ENCODE results near the gene RHEX.

Gene RHEX

DNA sequence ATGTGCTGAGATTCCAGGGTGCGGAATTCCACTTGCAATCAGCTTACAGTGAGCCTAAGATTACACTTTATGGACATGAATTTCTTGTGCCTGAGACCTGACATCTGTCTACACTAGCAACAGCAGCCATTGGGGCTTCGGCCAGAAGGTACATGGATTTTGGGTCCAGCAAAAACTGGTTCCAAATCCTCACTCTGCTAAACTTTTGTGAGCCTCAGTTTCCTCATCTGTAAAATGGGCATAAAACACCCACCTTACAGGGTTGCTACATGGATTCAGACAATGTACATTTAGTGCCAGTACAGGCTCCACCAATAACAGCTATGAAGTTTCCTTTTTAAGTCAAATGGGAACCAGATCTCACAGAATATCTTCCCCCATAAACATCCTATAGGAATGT lies 30.8 kb downstream of the RHEX start:
- Histone ChIP-seq H3K36me3 (ENCODE audit: control insufficient read depth, insufficient read depth, low read length) (no peaks in the 10 kb centered on the region), H3K27me3 (ENCODE audit: control insufficient read depth, insufficient read depth, low read length) (no peaks in the 10 kb centered on the region), H3K9me3 (ENCODE audit: control insufficient read depth, low read length) (no peaks in the 10 kb centered on the region), H3K9ac (ENCODE audit: low read length) (no peak overlapping the region), H3K4me3 (ENCODE audit: low read length) (no peak overlapping the region), H3K4me1 (ENCODE audit: control insufficient read depth, insufficient read depth, low read length) (no peaks in the 10 kb centered on the region)

DNA sequence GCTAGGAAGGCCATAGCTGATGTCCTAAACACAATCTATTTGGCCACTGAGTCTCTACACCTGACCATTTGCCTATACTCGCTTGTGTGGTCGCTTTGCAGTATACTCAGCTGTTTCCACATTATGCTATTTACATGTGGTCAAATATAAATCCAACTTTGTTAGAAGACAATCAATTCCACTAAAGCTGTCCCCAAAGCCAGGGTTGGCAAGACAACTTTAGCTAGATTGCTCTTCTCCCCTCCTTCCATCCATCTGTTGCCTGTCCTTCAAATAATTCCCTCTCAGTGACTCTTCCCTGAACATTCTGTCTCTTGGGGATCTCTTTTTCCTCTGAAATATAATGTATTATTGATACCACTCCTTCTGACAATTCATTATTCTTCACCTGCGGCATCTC lies 34.1 kb downstream of the RHEX start:
- H3K4me3 ChIP-seq (ENCODE audit: low read length): no peak overlapping the region
- H3K9me3 ChIP-seq (ENCODE audit: control insufficient read depth, low read length): no peaks in the 10 kb centered on the region
- no peaks in the 10 kb centered on the region for H3K36me3 ChIP-seq (ENCODE audit: control insufficient read depth, insufficient read depth, low read length)
- no peak overlapping the region for H3K9ac ChIP-seq (ENCODE audit: low read length)
- no peaks in the 10 kb centered on the region for H3K4me1 ChIP-seq (ENCODE audit: control insufficient read depth, insufficient read depth, low read length)
- no peaks in the 10 kb centered on the region for H3K27me3 ChIP-seq (ENCODE audit: control insufficient read depth, insufficient read depth, low read length)

DNA sequence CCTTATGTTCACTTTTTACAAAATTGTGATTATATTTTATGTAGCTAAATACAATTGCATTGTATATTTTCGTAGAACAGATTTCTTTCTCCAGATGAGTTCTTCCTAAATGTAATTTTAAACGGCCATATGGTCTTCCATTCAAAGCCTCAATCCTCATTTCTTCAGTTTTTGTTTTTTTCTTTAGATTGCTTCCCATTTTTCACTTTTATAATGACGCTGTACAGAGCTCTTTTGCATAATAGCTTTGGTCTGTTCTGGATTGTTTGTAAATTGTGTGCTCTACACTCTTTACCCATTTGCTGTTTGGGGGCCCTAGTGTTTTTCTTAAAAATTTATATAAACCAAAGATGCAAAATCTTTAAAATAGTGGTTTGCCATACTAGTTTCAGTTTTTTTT lies 36.4 kb downstream of the RHEX start:
- Histone ChIP-seq H3K9me3 (ENCODE audit: control insufficient read depth, low read length) (no peaks in the 10 kb centered on the region), H3K36me3 (ENCODE audit: control insufficient read depth, insufficient read depth, low read length) (no peaks in the 10 kb centered on the region), H3K9ac (ENCODE audit: low read length) (no peak overlapping the region), H3K4me3 (ENCODE audit: low read length) (no peak overlapping the region), H3K4me1 (ENCODE audit: control insufficient read depth, insufficient read depth, low read length) (no peaks in the 10 kb centered on the region), H3K27me3 (ENCODE audit: control insufficient read depth, insufficient read depth, low read length) (no peaks in the 10 kb centered on the region)

DNA sequence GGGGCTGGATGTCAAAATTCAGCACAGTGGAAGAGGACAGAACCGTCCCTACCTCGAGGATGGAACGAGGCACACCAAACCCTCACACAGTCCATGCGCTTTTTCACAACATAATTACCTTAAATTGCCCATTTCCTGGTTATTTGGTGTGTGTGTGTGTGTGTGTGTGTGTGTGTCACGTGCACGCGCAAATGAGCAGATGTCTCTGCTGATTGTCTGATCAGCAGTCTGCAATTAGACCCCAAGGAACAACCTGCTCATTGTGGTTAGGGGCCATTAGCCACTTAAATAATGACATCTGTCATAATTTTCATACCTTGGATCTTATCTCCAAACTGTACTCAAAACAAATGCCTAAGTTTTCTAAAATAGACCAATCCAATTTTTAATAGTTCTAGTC lies 41.1 kb downstream of the RHEX start:
- no peaks in the 10 kb centered on the region for H3K27me3 ChIP-seq (ENCODE audit: control insufficient read depth, insufficient read depth, low read length)
- H3K4me1 ChIP-seq (ENCODE audit: control insufficient read depth, insufficient read depth, low read length): no peaks in the 10 kb centered on the region
- H3K36me3 ChIP-seq (ENCODE audit: control insufficient read depth, insufficient read depth, low read length): no peaks in the 10 kb centered on the region
- H3K9me3 ChIP-seq (ENCODE audit: control insufficient read depth, low read length): no peaks in the 10 kb centered on the region
- no peak overlapping the region for H3K9ac ChIP-seq (ENCODE audit: low read length)
- no peak overlapping the region for H3K4me3 ChIP-seq (ENCODE audit: low read length)

DNA sequence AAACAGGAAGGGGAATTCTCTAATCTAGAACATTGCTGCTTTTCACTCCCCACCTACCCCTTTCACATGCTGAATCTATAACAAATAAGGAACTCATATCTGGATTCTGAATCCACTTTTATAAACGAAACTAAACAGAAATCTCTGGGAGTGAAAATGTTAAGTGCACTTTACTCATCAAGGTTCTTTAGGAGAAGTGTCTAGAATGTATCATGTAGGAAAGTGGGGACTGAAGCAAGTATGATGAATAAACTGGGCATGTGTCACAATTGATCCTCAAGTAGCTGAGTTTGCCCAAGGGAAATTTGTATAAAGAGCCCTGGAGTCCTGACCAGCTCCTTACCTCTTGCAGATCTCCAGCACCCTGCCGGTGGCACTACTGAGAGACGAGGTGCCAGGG lies 44.4 kb downstream of the RHEX start:
- Histone ChIP-seq H3K36me3 (ENCODE audit: control insufficient read depth, insufficient read depth, low read length) (no peaks in the 10 kb centered on the region), H3K9ac (ENCODE audit: low read length) (no peak overlapping the region), H3K4me1 (ENCODE audit: control insufficient read depth, insufficient read depth, low read length) (no peaks in the 10 kb centered on the region), H3K27me3 (ENCODE audit: control insufficient read depth, insufficient read depth, low read length) (no peaks in the 10 kb centered on the region), H3K9me3 (ENCODE audit: control insufficient read depth, low read length) (no peaks in the 10 kb centered on the region), H3K4me3 (ENCODE audit: low read length) (no peak overlapping the region)

DNA sequence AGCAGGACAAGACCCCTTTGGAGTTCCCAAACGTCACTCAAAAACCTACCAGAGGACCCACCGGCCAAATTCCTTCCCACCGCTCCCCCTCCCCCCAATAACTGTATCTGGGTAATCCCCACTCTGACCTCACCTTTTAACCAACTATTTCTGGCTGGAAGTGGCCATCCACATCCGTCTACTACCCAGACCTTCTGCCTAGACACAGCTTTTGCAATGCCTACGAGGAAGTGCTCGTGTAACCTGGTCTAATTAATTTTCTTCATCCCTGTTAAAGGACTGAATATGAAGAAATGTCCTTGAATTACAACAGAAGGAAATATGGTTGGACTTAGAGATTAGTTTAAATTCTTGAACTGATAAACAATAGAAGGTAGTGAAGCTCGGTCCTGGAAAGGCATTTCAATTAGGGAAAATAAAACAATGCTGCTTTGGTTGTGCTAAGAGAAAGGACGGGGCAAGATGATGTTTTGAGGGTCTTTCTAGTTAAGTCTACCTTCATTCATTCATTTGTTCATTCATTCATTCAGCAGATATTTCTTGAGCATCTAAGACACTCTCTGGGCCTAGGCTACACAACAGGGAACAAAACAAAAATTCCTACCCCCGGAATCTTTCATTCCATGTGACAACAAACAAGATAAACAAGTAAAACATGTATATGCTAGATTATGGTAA lies 45.4 kb downstream of the RHEX start:
- H3K9ac ChIP-seq (ENCODE audit: low read length): no peak overlapping the region

DNA sequence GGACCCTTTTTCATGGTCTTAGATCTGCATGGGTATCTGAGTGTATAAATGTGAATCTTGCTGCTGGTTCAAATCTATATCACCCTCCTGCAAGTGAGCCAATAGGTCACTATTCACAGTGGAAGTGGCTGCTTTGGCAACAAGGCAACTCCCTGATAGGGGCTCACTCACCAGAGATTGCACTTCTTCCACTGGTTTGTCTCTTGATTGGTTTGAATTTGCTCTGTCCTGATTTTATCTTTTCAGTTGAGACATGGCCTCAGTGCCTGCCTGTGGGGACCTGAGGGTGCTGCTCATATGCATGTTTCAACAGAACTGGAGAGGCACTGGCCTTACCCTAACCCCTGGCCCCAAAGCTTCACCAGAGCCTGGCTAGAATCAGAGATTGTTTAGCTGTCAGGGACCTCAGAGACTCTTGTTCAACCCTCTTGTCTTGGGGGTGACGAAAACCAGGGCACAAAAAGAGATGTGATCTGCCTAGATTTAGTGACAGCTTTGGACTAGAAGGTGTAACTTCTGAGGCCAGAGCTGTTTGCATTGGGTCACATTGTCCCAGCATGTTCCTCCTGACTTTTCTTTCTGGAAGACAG lies 47.3 kb downstream of the RHEX start:
- Histone ChIP-seq H3K4me3 (ENCODE audit: low read length) (no peak overlapping the region), H3K4me1 (ENCODE audit: control insufficient read depth, insufficient read depth, low read length) (no peaks in the 10 kb centered on the region)

More for the DNA sequence above, 45.4 kb downstream of the RHEX start:
- H3K4me3 ChIP-seq (ENCODE audit: low read length): no peak overlapping the region
- no peaks in the 10 kb centered on the region for H3K4me1 ChIP-seq (ENCODE audit: control insufficient read depth, insufficient read depth, low read length)
- H3K36me3 ChIP-seq (ENCODE audit: control insufficient read depth, insufficient read depth, low read length): no peaks in the 10 kb centered on the region
- H3K27me3 ChIP-seq (ENCODE audit: control insufficient read depth, insufficient read depth, low read length): no peaks in the 10 kb centered on the region
- no peaks in the 10 kb centered on the region for H3K9me3 ChIP-seq (ENCODE audit: control insufficient read depth, low read length)

DNA sequence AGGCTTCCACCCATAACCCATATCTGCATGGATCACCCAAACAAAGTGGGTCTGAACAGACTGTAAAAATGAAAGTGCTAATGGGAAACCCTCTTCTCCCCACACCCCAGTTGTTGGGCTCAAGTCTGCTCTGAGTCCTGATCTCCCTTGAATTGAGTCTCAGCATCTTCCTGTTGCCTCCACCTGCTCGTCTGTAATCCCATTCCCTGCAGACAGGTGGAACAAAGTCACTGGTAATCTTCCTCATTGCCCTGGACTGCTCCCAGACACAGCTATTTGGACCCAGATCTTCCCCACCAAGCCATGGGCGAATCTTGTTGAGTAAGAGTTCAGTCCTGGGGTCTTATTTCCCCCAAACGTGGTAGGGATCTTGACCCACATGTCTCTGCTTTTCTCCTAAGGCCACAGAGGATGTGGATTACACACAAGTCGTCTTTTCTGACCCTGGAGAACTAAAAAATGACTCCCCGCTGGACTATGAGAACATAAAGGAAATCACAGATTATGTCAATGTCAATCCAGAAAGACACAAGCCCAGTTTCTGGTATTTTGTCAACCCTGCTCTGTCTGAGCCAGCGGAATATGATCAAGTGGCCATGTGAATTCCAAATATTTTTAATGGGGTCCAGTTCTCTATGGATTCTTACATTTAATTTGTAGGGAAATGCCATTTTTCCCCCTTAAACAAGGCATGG lies 48.5 kb downstream of the RHEX start:
- H3K27me3 ChIP-seq (ENCODE audit: control insufficient read depth, insufficient read depth, low read length): no peaks in the 10 kb centered on the region
- no peak overlapping the region for H3K4me3 ChIP-seq (ENCODE audit: low read length)
- no peaks in the 10 kb centered on the region for H3K9me3 ChIP-seq (ENCODE audit: control insufficient read depth, low read length)
- no peaks in the 10 kb centered on the region for H3K4me1 ChIP-seq (ENCODE audit: control insufficient read depth, insufficient read depth, low read length)
- no peak overlapping the region for H3K9ac ChIP-seq (ENCODE audit: low read length)
- no peaks in the 10 kb centered on the region for H3K36me3 ChIP-seq (ENCODE audit: control insufficient read depth, insufficient read depth, low read length)

More for the DNA sequence above, 47.3 kb downstream of the RHEX start:
- no peaks in the 10 kb centered on the region for H3K27me3 ChIP-seq (ENCODE audit: control insufficient read depth, insufficient read depth, low read length)
- H3K9ac ChIP-seq (ENCODE audit: low read length): no peak overlapping the region
- H3K36me3 ChIP-seq (ENCODE audit: control insufficient read depth, insufficient read depth, low read length): no peaks in the 10 kb centered on the region
- H3K9me3 ChIP-seq (ENCODE audit: control insufficient read depth, low read length): no peaks in the 10 kb centered on the region

DNA sequence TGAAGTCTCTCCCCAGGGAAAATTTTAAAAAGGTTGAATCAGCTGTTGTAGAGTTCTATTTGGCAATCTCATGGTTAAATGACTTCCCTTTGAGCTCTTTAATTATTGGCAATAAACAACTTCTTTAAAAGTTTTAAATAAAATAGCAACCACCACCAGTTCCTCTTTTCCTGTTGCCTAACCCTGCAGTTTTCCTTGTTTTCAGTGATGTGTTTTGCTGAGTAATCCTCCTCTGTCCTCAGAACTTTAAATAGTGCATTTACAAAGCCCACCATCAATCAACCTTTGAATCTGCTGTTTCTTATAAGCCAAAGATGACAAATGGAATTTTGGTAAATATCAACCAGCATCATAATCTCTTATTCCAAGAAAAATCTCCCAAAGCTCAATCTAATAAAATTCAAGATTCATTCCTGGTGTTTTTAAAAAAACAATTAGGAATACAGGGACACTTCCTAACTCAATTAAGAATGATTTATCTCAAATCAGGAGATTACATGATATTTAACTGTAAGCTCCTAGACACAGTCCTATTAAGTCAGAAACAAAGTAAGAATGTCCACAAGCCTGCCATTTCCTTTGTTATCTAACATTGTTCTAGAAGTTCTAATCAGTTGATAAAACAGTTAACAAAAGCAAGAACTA lies 49.4 kb downstream of the RHEX start:
- H3K36me3 ChIP-seq (ENCODE audit: control insufficient read depth, insufficient read depth, low read length): no peaks in the 10 kb centered on the region
- H3K9ac ChIP-seq (ENCODE audit: low read length): no peak overlapping the region
- H3K4me1 ChIP-seq (ENCODE audit: control insufficient read depth, insufficient read depth, low read length): no peaks in the 10 kb centered on the region
- no peaks in the 10 kb centered on the region for H3K9me3 ChIP-seq (ENCODE audit: control insufficient read depth, low read length)
- no peaks in the 10 kb centered on the region for H3K27me3 ChIP-seq (ENCODE audit: control insufficient read depth, insufficient read depth, low read length)
- no peak overlapping the region for H3K4me3 ChIP-seq (ENCODE audit: low read length)

DNA sequence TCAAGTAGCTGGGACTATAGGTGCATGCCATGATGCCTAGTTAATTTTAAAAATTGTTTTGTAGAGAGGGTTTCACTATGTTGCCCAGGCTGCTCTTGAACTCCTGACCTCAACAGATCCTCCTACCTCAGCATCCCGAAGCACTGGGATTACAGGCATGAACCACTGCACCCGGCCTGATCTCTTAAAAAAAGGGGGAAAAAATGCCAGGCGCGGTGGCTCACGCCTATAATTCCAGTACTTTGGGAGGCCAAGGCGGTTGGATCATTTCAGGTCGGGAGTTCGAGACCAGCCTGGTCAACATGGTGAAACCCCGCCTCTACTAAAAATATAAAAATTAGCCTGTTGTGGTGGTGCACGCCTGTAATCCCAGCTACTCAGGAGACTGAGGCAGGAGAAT lies 51.0 kb downstream of the RHEX start:
- Histone ChIP-seq H3K27me3 (ENCODE audit: control insufficient read depth, insufficient read depth, low read length) (no peaks in the 10 kb centered on the region), H3K4me1 (ENCODE audit: control insufficient read depth, insufficient read depth, low read length) (no peaks in the 10 kb centered on the region), H3K9ac (ENCODE audit: low read length) (no peak overlapping the region), H3K9me3 (ENCODE audit: control insufficient read depth, low read length) (no peaks in the 10 kb centered on the region), H3K4me3 (ENCODE audit: low read length) (no peak overlapping the region), H3K36me3 (ENCODE audit: control insufficient read depth, insufficient read depth, low read length) (no peaks in the 10 kb centered on the region)

DNA sequence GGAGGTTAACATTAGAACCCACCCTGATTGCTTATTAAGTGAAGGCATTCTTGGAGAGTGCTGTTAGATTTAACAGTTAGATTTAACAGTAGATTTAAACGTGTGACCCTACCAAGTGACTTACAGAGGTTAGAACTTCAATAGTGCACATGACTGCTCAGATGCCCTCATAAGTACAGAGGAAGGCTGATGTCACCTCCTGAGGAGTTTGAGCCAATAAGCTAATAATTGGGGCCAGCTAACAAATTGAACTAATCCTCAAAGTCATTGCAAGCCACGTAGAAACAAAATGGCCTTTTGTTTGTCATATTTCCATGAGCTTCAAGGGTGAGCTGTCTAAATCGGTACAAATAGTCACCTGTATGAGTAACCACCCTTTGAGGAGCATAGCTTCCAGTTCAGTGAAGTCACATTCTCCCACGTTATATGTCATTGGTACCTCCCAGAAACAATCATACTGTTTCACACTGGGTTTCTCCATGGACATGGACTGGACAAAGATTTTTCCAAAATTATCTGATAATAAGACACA lies 52.6 kb downstream of the RHEX start:
- H3K27me3 ChIP-seq (ENCODE audit: control insufficient read depth, insufficient read depth, low read length): no peaks in the 10 kb centered on the region
- H3K4me3 ChIP-seq (ENCODE audit: low read length): no peak overlapping the region
- no peaks in the 10 kb centered on the region for H3K4me1 ChIP-seq (ENCODE audit: control insufficient read depth, insufficient read depth, low read length)

More for the DNA sequence above, 52.6 kb downstream of the RHEX start:
- no peaks in the 10 kb centered on the region for H3K9me3 ChIP-seq (ENCODE audit: control insufficient read depth, low read length)
- H3K9ac ChIP-seq (ENCODE audit: low read length): no peak overlapping the region
- no peaks in the 10 kb centered on the region for H3K36me3 ChIP-seq (ENCODE audit: control insufficient read depth, insufficient read depth, low read length)

Measured in mucosa of stomach (tissue), 1 donor.